GM18909 (cell line): ENCODE results near the gene OPTN.

ENCODE experiments used
- ATAC-seq: cut with Tn5 transposase; IDR thresholded peaks from one replicate; pipeline ENCODE4 v1.9.1; 2021; ENCODE audit warnings: mild to moderate bottlenecking; ENCODE audit not compliant: unreplicated experiment, poor library complexity

OPTN gene

GRCh38 chr10:13168781-13169180 lies 68.8 kb downstream of the OPTN start:
- no peak for ATAC-seq

GRCh38 chr10:13173616-13174015 lies 73.7 kb downstream of the OPTN start:
- ATAC-seq: no peak

- no peak for ATAC-seq
These were observed 80.8 kb downstream of the OPTN start for GRCh38 chr10:13180788-13181187.

DNA sequence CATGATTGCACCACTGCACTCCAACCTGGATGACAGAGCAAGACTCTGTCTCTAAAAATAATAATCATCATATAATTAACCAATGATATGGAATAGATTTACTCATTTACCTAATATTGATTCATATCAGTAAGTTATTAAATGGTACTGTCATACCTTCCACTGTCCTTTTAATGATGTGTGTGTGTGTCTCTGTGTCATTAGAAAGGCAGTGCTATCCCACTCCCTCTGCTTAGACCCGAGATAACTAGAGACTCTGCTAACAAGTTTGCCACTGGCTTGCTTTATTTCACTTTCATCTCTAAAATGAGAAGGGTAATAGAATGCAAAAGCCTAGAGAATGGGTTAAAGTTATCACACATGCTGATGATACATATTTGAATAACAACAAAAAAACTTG lies 82.5 kb downstream of the OPTN start:
- ATAC-seq: no peak

DNA sequence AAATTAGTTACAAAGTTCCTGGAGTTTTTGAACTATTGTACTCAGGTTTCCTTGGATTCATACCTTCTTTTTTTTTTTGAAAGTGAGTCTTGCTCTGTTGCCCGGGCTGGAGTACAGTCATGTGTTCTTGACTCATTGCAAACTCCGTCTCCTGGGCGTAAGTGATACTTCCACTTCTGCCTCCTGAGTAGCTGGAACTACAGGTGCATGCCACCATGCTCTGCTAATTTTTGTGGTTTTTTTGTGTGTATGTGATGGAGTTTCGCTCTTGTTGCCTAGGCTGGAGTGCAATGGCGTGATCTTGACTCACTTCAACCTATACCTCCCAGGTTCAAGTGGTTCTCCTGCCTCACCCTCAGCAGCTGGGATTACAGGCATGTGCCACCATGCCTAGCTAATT lies 83.7 kb downstream of the OPTN start:
- ATAC-seq: no peak

GRCh38 chr10:13184276-13184675 lies 84.3 kb downstream of the OPTN start:
- no peak for ATAC-seq

DNA sequence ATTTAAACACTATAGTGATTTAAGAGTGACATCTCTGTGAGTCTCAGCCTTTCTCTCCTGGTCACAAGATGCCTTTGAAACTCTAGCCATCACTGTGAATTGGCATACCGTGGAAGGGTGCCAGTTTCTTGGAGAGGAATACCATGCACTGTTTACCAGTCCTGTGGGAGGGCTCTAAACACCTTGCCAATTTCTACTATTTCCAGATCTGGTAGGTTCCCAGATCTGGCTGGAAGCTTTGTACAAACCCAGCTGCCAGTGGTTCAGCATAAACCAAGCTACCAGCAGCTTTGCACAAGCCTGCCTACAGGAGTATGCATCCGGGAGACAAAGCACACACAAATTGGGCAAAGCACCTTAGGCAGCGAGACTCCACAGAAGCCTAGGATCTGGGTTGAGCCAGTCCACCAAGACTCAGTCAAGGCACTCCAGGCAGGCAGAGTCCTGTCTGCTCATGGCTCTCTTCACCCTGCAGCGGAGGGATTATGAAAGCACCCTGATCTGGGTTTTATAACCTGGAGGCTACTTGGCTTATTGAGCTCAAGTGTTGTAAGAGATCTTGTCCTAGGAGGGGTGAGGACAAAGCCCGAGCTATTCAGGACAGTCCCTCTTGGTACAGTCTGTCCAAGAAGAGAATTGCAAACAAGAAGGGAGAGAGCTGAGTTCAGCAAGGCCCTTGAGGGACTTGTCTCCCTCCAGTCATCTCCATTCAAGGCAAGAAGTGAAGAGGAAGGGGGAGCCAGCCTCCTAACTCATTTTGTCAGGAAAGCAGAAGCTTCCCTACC lies 85.0 kb downstream of the OPTN start:
- no peak for ATAC-seq

DNA sequence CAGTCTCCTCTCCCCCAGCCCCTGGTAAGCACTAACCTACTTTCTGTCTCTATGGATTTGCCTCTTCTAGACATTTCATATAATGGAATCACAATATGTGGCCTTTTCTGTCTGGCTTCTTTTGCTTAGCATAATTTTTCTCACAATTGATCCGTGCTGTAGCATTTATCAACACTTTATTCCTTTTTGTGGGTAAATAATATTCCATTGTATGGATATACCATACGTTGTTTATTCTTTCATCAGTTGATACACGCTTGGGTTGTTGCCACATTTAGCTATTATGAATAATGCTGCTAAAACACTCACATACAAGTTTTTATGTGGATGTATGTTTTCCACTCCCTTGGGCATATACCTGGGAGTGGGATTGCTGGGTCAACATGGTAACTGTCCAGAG lies 87.2 kb downstream of the OPTN start:
- ATAC-seq: no peak
